ENCODE results near the gene TNFRSF1B.
A peak's percentile ranks its signal among the peaks of the same experiment; 100 is the strongest.

TNFRSF1B gene

DNA sequence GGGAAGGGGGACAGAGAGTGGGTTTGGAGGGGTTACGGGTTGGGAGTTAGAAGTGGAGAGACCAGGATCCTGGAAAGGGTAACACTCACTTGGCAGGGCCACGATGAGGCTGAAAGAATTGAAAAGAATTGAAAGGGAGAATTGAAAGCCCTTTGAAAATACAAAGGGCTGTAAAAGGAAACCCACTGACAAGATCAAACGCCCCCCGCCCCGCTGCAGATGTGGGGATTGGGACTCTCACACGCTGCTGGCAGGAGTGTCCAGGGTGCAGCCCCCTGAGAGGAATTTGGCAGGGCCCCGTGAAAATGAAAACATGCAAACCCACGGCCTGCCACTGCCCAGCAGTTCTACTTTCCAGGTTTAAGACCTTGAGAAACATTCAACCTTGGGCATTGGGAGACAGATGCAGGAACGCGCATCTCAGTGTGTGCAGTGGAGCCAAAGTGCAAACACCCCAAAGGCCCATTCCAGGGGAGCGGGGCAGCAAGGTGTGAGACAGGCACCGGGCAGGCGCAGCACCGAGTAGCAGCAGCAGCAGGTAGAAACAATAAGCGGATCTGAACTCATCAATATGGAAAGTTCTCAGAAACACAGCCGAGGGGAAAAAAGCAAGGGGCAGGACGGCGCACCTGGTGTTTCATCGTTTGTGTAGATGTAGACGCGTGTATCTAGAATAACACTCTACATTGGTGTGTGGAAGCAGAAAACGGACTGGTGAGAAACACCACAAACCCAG lies 8.3 kb upstream of the TNFRSF1B start:
- DNase-seq (ENCODE audit: low spot score), result no peak

DNA sequence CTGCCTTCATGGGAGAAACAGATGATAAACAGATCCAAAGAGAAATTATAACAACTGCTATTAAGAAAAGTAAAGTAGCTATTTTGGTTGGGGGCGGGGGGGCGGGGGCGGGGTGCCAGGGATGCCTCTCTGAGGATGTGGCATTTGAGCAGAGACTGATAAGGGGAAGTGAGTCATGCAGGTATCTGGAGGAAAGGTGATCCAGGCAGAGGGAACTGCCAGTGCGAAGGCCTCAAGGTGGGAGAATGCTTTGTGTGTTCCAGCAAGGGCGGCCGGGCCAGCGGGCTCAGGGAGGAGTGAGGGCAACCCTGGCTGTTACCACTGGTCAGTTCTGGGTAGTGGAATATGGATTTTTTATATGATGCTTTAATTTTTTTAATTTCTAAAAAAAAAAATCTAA lies 7.0 kb upstream of the TNFRSF1B start:
- DNase-seq (ENCODE audit: low spot score), result no peak

DNA sequence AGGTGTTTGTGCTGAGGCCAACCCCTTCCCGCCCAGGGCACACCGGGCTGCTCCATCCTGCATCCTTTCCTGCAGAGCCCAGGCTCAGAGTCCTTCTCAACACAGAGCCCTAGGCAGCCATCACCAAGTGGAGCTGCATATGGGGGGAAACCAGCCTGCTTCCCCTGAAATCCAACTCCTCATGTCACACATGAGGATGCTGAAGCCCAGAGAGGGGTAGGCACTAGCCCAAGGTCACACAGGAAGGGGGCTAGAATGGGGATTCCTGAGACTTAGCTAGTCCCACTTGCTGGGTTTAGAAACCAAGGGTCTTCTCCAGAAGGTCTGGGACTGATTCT lies 5.5 kb upstream of the TNFRSF1B start:
- no peak for DNase-seq (ENCODE audit: low spot score)

DNA sequence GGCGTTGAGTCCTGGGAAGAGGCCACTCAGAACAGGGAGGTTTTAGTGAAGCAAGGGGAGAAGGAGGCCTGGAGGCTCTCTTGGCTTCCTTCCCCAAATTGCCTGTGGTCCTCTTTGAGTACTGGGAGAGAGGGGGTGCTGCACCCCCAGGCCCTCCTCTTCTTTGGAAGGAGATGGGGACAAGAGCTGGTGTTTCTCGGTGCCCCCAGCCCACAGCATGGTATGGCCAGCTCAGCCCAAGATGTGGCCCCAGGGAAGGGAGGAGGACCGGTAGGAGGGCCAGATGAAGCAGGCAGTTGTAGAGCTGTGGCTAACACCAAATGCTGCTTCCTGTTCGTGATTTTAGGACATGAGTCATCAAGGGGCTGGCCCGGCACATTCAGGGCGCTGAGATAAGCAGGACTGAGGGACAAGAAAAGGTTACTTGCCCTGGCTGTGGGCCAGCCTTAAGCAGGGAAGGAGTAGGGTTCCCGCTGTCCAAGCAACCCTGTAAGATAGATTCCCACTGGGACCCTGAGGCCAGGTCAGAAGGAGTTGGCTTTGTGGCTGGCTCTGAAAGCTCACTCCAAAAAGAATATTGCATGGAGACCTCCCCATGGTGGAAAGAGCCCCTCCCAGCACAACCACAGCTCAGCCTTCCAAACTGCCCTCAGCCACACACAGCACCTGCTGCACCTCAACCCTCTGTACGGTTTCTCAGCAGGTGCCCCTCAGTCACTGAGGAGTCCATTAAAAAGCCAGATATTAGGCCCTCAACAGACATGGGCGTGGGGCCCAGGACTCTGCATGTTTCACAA lies 4.9 kb upstream of the TNFRSF1B start:
- peak; percentile 55 for DNase-seq (ENCODE audit: low spot score)

DNA sequence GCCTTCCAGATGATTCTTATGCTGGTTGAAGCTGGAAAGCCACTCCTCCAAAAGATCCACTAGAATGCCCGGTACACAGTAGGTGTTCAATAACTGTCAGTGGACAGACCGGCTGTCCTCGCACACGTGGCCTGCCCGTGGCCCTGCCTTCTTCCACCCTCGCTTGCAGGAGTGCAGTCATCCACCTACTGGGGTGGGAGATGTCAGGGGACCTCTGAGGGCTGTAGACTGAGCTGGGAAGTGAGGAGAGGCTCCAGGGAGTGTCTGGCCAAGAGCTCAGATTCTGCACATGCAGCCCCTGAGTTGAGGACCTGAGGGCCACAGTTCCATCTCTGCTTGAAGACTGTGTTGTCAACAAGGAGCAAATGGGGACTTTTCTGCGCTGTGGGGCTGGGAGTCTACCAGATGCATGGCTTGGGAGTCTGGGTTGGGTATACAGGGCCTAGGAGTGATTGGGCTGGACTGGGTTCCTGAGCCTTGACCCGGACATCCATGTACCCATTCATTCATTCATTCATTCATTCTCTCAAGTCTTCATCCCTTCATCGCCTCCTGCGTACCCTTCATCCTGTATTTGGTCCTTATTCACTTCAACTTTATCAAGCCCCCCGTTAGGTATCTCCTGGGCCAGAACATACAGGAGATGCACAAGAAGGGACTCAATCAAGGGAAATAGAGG lies 4.2 kb upstream of the TNFRSF1B start:
- no peak for DNase-seq (ENCODE audit: low spot score)

DNA sequence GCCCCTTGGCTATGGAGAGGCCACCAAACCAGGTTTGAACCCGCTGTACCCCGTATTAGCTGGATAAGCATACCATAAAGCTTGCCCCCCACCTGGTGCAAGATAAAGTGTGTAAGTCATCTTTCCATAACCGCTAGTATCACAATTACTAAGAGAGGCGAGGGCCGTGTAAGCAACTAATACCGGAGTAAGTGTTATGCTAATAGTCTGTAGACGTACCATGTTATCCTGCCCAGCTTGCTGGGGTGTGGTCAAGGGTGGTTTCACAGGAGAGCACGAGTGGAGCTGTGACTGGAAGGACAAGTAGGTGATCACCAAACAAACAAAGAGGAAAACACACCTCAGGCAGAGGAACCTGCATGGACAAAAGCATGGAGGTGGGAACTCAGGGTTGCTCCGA lies 3.6 kb upstream of the TNFRSF1B start:
- no peak for DNase-seq (ENCODE audit: low spot score)

DNA sequence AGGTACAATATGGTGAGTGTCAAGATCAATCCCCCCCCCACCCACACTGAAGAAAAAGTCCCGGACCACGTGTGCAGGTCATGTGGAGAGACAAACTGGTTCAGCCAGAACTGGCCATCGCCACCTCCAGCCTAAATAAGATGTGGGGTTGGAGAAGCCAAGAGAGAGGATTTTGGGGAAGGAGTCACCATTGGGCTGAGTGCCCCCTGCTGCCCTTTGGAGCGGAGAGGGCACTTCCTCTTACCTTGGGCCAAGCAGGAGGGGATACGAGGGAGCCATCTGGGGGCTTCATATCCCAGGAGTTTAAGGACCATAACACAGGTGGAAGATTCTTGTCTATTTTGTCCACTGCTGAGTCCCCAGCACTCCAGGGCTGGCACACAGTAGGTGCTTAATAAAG lies 2.6 kb upstream of the TNFRSF1B start:
- no peak for DNase-seq (ENCODE audit: low spot score)

DNA sequence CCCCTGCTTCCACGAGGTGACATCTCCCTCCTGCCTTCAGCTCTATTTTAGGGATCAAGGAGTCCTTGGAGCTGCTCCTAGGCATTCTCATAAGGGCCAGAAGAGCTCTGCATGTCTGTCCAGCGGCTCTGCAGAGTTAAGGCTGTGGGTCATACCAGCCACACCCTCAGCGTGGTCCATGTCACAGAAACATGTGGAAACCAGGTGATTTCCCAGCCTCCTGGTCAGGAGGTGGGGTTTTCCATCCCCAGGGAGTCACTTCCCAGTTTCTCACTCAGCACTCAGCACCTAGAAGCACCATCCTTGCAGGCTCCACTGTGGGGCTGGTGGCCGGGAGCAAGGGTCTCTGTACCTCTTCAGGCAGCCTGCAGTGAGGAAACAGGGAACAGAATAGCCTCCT lies 1.4 kb upstream of the TNFRSF1B start:
- DNase-seq (ENCODE audit: low spot score), result no peak

DNA sequence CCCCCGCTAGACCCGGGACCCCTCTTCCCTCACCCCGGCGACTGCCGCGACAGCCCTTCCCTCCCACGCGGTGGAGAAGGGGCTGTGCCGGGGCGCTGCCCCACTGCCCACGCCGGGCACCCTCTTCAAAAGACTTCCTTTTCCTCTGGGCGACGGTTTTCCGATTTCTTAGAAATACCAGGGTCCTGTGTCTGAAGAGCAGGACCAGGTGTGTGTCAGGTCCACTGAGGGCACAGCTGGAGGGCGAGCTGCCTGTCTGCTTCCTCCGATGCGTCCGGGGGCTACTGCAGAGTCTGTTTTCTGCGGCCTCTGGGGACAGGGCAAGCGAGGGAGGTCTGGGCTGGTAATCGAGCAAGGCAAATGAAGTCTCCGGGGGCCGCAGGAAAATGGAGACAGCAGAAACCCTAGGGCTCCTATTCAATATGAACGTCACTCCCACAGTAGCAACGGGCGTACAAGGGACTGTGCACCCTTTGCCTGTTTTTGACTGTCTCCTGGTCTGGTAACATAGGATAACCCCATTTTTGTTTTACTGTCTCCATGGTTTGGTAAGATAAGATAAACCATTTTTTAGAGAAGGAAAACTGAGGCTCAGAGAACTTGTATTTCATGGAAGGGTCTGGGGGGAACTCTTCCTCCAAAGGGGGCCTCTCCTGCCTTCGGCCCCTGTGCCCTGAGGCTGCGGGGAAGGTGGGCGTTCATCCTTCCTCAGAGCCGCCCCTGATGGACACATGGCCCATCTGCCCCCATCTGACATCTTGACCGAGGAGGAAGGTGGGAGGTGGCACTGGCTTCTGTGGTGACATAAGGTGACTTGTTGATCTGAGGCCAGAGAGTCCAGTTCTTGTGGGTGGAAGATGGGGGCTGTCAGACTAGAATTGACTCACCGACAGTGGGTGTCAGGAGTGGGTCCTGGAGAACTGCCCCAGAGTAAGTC lies 970 bp downstream of the TNFRSF1B start:
- no peak for DNase-seq (ENCODE audit: low spot score)

DNA sequence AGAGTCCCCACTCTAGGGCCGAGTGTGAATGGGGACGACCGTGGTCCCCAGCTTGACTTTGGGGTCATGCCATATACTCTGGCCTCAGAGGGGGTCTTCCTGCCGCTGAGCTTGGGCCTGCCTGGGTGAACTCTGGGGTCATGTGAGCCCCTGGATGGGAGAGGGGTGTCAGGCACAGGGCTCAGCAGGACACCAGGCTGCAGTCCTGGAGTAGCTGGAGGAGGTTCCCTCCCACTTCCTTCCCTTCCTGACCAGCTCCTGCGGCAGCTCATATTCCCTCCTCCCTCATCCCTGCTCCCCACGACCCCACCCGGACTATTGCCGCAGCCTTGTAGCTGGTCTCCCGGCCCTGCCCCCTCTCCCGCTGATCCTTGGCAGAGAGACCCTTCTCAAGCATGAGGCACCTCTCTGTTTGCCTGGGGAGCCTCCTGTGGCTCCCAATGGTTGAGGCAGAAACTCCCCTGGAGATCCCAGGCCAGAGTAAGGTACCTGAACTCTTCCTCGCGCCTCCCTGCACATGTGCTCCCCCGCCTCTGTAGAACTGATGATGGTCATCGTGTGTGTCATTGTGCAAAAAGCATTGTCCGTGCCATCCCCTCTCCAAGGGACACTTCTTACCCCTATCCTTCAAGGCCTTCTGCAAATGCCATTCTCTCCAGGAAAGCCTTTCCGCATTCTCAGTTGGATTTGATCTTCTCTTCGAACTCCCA lies 1.8 kb downstream of the TNFRSF1B start:
- no peak for DNase-seq (ENCODE audit: low spot score)

DNA sequence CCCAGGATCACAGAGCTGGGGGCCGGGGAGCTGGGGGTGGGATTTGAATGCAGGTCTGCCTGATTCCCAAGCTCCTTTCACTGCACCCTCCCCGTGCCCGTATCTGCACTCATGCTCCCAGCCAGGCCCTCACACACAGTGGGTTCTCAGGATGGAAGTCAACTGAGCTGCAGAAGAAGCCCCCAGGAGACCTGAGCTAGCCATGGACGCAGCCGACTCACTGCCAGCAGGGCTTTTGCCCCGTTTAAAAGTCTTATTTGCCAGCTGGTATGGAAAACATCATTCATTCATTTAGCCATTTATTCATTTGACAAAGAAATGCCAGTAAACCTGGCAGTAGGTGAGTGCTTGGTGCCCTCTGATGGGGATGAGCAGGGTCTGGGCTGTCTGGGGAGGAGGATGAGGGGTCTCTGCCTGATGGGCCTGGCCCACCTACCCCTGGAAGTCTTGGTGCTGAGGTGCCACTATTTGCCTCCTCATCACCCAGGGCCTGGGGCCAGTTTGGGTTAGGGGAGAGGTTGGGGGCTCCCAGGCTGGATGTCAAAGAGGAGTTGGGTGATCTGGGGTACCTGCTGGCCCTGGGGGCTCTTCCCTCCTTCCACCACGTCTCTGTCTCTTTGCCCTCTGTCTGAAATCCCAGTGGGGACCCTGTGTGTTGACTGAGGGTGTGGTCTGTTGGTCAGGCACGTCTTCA lies 2.8 kb downstream of the TNFRSF1B start:
- DNase-seq (ENCODE audit: low spot score), result no peak

DNA sequence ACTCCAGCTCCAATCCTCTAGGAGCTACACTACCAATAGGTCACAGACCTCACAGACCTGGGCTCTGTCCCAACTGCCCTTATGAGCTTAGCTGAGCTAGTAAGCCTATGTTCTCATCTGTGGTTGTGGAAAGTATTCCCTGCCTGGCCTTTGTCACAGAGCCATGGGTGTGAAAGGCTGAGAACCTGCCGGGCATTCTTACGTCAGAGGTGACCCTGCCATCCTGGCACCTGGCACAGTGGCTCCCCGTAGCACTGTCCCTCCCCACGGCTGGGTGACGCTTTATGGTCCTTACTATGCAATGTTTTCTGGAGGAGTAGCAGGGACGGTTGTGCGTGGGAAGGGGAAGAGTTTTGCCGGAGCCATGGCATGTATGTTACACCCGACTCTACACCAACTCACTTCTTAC lies 3.5 kb downstream of the TNFRSF1B start:
- no peak for DNase-seq (ENCODE audit: low spot score)

DNA sequence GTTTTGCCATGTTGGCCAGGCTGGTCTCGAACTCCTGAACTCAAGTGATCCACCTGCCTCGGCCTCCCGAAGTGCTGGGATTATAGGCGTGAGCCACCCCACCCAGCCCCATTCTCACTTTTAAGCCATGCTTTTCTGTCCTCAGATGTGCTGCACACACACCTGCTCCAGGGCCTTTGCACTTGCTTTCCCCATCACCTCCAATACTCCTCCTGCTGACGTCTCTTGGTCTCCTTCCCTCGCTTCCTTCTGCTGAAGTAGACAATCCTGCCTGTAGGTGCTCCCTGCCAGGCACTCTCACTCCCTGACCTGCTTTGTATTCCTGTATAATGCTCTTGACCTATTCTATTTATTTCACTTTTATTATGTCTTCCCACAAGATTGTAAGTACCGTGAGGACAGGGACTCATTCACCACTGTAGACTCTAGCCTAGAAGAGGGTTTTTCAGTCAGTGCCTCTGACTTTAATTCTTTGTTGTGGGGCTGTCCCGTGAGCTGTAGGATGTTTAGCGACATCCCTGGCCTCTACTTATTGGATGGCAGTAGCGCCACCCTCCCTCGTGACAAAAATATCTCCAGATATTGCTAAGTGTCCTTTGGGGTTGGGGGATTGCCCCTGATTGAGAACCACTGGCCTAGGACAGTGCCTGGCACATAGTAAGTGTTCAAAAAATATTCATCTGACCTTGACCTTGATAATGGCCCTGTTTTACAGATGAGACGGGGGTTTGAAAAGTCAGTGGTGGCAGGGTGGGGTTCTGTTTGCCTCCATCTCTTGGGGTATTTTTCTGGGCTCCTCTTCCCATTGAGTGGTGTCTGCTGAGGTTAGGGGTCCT lies 4.6 kb downstream of the TNFRSF1B start:
- no peak for DNase-seq (ENCODE audit: low spot score)

DNA sequence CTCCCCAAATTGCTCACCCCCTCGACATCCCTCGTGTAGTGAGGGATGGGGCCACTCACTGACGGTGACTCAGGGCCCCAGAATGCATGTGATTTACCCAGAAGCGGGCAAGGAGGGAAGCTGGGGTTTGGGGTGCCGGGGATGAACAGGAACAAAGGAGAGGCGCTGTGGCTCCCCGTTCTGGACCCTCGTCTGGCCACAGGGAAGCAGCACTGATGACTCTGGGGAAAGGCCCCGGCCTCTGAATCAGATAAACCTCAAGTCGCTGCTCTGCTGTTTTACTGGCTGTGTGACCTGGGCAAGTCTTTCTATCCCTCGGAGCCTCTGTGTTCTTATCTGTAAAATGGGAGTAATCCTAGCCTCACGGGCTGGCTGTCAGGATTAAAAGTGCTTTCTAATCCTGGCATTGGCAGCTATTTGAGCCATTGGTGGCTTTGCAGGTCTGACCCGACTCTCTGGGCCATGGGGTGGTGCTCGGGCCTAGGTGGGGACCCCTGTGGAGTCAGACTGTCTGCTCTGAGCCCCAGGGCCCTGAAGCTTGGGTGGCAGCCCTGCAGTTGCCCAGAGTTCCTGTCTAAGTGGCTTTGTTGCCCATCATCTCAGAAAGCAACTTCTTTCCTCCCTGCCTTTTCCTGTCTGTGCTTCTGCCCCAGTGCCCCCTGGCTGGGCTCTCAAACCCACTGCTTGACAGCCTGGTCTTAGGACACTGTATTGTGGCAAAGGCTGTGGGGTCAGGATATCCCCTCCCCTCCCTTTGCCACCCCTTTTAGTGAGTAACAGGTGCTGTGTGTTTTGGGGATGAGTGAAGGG lies 5.5 kb downstream of the TNFRSF1B start:
- DNase-seq (ENCODE audit: low spot score), result no peak

DNA sequence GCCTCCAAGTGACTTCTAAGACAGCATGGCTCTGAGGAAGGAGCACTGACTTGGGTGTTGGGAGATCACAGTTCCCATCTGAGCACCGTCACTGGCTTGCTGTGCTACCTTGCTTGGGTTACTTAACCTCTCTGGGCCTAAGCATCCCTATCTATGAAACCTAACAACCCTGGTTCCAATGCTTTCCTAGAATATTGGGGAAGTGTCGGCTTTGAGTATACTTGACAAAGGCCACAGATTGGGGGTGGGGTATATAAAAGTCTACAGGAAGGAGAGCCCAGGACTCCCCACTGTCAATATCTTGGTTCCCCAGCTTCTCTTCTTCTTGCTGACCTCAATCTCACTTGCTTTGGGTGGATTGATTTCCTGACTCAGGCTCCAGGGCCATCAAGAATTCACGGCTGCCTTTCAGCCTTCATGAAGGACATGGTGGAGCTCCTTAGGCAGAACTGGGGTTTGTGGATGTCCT lies 6.3 kb downstream of the TNFRSF1B start:
- DNase-seq (ENCODE audit: low spot score), result no peak

DNA sequence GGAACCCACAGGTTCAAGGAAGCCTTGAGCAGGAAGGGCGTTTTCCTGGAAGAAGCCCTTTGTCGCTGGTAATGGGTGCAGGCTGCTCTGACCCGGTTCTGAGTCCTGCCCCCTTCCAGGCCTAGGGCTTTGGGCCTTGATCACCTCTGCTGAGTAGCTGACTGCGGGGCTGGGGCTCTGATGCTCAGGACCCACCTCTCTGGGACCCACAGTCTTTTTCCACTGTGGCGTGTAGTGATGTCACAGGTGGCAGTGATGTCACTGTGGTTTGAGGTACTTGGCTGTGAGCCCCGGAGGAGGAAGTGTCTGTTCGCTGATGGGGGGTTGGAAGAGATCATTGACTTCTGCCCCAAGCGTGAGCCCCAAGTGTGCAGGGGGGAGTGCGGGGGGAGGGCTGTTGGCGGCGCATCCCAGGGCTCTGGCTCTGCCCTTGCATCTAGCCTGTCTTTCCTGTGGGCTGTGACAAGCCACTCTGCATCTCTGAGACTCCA lies 6.9 kb downstream of the TNFRSF1B start:
- DNase-seq (ENCODE audit: low spot score), result no peak

DNA sequence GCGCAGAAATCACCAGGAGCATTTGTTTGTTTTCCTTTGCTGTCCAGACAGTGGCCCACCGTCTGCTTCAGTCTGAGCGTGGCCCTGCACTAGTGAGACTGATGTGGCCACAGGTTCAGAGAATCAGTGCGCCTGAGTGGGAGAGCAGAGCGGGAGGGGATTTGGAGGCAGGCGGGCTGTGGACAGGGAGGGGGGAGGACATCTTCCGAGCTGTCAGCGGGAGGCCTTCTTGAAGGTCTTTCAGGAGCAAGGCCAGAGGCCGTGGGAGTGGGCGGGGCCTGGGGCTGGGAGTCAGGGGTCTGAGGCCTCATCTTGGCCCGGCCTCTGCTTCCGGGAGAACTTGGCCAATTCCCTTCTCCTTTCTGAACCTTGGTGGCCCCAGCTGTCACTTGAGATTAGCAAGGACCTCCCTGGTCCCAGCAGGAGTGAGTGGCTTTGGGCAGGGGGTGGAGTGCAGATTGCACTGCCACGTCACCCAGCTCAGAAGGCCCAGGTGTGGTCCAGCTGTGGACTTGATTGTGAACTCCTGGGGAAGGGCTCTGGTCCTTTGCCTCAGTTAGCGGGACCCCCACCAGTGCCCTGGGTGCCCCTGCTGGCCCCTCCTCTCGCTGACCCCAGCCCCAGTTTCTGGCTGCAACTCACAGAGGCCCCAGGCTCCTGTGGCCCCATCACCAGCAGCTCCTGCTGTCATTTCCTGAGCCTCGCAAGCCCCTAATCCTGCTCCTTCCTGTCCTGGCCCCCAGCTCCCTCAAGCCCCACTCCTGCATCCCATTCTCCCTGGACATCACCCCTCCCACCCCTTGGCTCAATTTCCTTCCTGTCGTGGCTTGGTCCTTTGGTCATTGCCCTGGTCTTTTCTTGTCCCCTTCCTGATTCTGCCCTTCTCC lies 8.4 kb downstream of the TNFRSF1B start:
- DNase-seq (ENCODE audit: low spot score), result no peak
